HEK293 (cell line): Measurements from ENCODE around the gene ARL3.

ENCODE experiments used
- BCL11A ChIP-seq: fragments of 450-650 bp; formaldehyde crosslinking; IDR thresholded peaks from 2 replicates; pipeline ENCODE4 v1.5.1; 2016; ENCODE audit warnings: low read depth, missing biosample characterization, missing genetic modification characterization
- GLI2 ChIP-seq: fragments of 450-650 bp; formaldehyde crosslinking; IDR thresholded peaks from 2 replicates; pipeline ENCODE4; 2017; ENCODE audit warnings: missing biosample characterization, missing genetic modification characterization, low read depth, borderline replicate concordance
- KLF16 ChIP-seq: fragments of 450-650 bp; formaldehyde crosslinking; IDR thresholded peaks from 2 replicates; pipeline ENCODE4 v1.5.1; 2017; ENCODE audit warnings: missing biosample characterization, missing genetic modification characterization
- KLF7 ChIP-seq: fragments of 450-650 bp; formaldehyde crosslinking; IDR thresholded peaks from 2 replicates; pipeline ENCODE4 v1.5.1; 2016; ENCODE audit warnings: missing biosample characterization, missing genetic modification characterization, borderline replicate concordance
- OSR2 ChIP-seq: fragments of 450-650 bp; formaldehyde crosslinking; IDR thresholded peaks from 2 replicates; pipeline ENCODE4 v1.5.1; 2016; ENCODE audit warnings: missing biosample characterization, missing genetic modification characterization
- TCF7L2 ChIP-seq: IDR thresholded peaks from 2 replicates; pipeline ENCODE4 v1.6.1; 2011; ENCODE audit warnings: low read depth, mild to moderate bottlenecking, inconsistent platforms, low read length, moderate library complexity, borderline replicate concordance
- ZBTB17 ChIP-seq: fragments of 450-650 bp; formaldehyde crosslinking; IDR thresholded peaks from 2 replicates; pipeline ENCODE4 v1.5.1; 2016; ENCODE audit warnings: missing biosample characterization, missing genetic modification characterization
- ZBTB20 ChIP-seq: fragments of 450-650 bp; formaldehyde crosslinking; IDR thresholded peaks from 2 replicates; pipeline ENCODE4 v1.5.1; 2016; ENCODE audit warnings: missing biosample characterization, missing genetic modification characterization
- ZBTB8A ChIP-seq: fragments of 450-650 bp; formaldehyde crosslinking; IDR thresholded peaks from 2 replicates; pipeline ENCODE4 v1.5.1; 2016; ENCODE audit warnings: missing biosample characterization, missing genetic modification characterization
- ZEB2 ChIP-seq: fragments of 450-650 bp; formaldehyde crosslinking; IDR thresholded peaks from 2 replicates; pipeline ENCODE4 v1.5.1; 2016; ENCODE audit warnings: missing biosample characterization, missing genetic modification characterization
- ZFP37 ChIP-seq: fragments of 450-650 bp; formaldehyde crosslinking; IDR thresholded peaks from 2 replicates; pipeline ENCODE4 v1.5.1; 2016; ENCODE audit warnings: missing biosample characterization, missing genetic modification characterization
- ZNF202 ChIP-seq: fragments of 450-650 bp; formaldehyde crosslinking; IDR thresholded peaks from 2 replicates; pipeline ENCODE4 v1.5.1; 2016; ENCODE audit warnings: missing biosample characterization, missing genetic modification characterization, borderline replicate concordance
- ZNF341 ChIP-seq: fragments of 450-650 bp; formaldehyde crosslinking; IDR thresholded peaks from 2 replicates; pipeline ENCODE4; 2016; ENCODE audit warnings: low read depth, missing biosample characterization, missing genetic modification characterization
- ZNF350 ChIP-seq: fragments of 450-650 bp; formaldehyde crosslinking; IDR thresholded peaks from 2 replicates; pipeline ENCODE4 v1.5.0; 2017; ENCODE audit warnings: missing biosample characterization, mild to moderate bottlenecking, missing genetic modification characterization
- ZNF426 ChIP-seq: fragments of 450-650 bp; formaldehyde crosslinking; IDR thresholded peaks from 2 replicates; pipeline ENCODE4 v1.5.1; 2017; ENCODE audit warnings: missing biosample characterization, missing genetic modification characterization, mild to moderate bottlenecking, inconsistent platforms, moderate library complexity
- ZNF561 ChIP-seq: fragments of 450-650 bp; IDR thresholded peaks from 2 replicates; pipeline ENCODE4 v1.5.1; 2018; ENCODE audit warnings: missing biosample characterization, missing genetic modification characterization, borderline replicate concordance
- ZNF596 ChIP-seq: fragments of 450-650 bp; IDR thresholded peaks from 2 replicates; pipeline ENCODE4 v1.5.0; 2018; ENCODE audit warnings: missing biosample characterization, mild to moderate bottlenecking, missing genetic modification characterization, moderate library complexity
- ZNF664 ChIP-seq: fragments of 450-650 bp; formaldehyde crosslinking; IDR thresholded peaks from 2 replicates; pipeline ENCODE4 v1.5.1; 2016; ENCODE audit warnings: missing biosample characterization, missing genetic modification characterization
- ZNF707 ChIP-seq: fragments of 450-650 bp; formaldehyde crosslinking; IDR thresholded peaks from 2 replicates; pipeline ENCODE4 v1.5.1; 2016; ENCODE audit warnings: missing biosample characterization, missing genetic modification characterization
- ZSCAN30 ChIP-seq: fragments of 450-650 bp; IDR thresholded peaks from 2 replicates; pipeline ENCODE4 v1.5.1; 2018; ENCODE audit warnings: missing biosample characterization, mild to moderate bottlenecking, missing genetic modification characterization, moderate library complexity
- ZXDB ChIP-seq: fragments of 450-650 bp; formaldehyde crosslinking; IDR thresholded peaks from 2 replicates; pipeline ENCODE4 v1.5.1; 2016; ENCODE audit warnings: missing biosample characterization, missing genetic modification characterization
- TF ChIP-seq, protein P1 (sequence below): fragments of 450-650 bp; formaldehyde crosslinking; optimal IDR thresholded peaks from 2 replicates; pipeline ENCODE3; 2016; ENCODE audit warnings: missing biosample characterization, mild to moderate bottlenecking, missing genetic modification characterization
- TF ChIP-seq, protein P2 (sequence below): fragments of 450-650 bp; formaldehyde crosslinking; IDR thresholded peaks from 2 replicates; pipeline ENCODE4 v1.5.1; 2016; ENCODE audit warnings: missing biosample characterization, missing genetic modification characterization
- TF ChIP-seq, protein P3 (sequence below): fragments of 450-650 bp; formaldehyde crosslinking; IDR thresholded peaks from 2 replicates; pipeline ENCODE4 v1.5.1; 2016; ENCODE audit warnings: missing biosample characterization, missing genetic modification characterization
- TF ChIP-seq, protein P4 (sequence below): fragments of 450-650 bp; formaldehyde crosslinking; IDR thresholded peaks from 2 replicates; pipeline ENCODE4 v1.5.1; 2017; ENCODE audit warnings: missing biosample characterization, missing genetic modification characterization
- TF ChIP-seq, protein P5 (sequence below): fragments of 450-650 bp; formaldehyde crosslinking; IDR thresholded peaks from 2 replicates; pipeline ENCODE4 v1.5.1; 2016; ENCODE audit warnings: missing biosample characterization, missing genetic modification characterization, low read depth

The ARL3 gene

DNA sequence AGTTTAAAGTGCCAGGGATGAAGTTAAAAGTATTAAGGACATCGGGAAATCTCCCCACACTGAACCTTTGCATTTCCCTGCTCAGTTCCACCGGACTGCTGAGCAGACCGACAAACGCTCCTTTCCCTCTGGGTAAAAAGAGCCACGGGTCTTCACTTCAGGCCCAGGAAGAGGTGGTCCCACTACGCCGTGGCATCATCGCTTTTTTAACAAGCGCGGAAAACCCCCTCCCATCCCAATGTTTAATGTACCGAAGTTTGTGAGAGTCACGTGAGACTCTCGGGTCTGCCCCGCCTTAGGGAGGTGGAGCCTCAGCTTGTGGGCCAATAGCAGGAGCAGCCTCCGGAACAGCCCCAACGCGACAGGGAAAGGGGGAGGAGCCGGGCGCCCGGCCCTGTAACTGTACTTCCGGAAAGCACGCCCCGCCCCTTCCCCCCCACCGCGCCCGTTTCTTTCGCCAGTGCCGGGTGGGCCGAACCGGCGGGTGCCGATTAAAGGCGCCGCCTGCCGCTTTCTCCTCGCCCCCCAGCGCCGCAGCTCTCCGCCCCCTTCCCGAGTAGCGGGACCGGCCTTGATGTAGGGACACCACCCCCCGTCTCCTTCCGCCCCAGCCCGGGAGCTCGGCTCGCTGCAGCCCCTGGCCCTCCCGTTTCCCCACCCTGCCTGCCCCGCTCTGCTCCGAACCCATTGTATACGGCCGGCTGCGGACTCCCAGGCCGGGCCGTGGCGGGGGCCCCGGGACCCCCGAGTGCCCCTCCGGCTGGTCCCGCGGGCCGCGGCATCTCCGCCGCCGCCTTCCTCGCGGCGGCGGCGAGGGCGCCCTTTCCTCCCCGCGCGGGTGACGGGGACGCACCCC, 72.1 kb downstream of the ARL3 start (continued):
- TF ChIP-seq, protein P1, sequence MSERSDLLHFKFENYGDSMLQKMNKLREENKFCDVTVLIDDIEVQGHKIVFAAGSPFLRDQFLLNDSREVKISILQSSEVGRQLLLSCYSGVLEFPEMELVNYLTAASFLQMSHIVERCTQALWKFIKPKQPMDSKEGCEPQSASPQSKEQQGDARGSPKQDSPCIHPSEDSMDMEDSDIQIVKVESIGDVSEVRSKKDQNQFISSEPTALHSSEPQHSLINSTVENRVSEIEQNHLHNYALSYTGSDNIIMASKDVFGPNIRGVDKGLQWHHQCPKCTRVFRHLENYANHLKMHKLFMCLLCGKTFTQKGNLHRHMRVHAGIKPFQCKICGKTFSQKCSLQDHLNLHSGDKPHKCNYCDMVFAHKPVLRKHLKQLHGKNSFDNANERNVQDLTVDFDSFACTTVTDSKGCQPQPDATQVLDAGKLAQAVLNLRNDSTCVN (tag by site-specific recombination) = peak; percentile 51
- peak; percentile 45; the same call in 1 of the 2 replicates for TF ChIP-seq KLF7 (tag by site-specific recombination)
- TF ChIP-seq ZXDB (tag by site-specific recombination) = peak; percentile 78
- TF ChIP-seq ZNF561 (tag by site-specific recombination) = peak; percentile 22; the same call in 1 of the 2 replicates
- TF ChIP-seq KLF16 = peak; percentile 92
- TF ChIP-seq ZFP37 (tag by site-specific recombination) = no peak
- no peak for TF ChIP-seq GLI2
- no peak for TF ChIP-seq ZNF664 (tag by site-specific recombination)
- peak; percentile 44; the same call in 1 of the 2 replicates for TF ChIP-seq ZBTB17 (tag by site-specific recombination)
- peak; percentile 87 for TF ChIP-seq TCF7L2
- TF ChIP-seq ZBTB20 = peak; percentile 95
- TF ChIP-seq, protein P2, sequence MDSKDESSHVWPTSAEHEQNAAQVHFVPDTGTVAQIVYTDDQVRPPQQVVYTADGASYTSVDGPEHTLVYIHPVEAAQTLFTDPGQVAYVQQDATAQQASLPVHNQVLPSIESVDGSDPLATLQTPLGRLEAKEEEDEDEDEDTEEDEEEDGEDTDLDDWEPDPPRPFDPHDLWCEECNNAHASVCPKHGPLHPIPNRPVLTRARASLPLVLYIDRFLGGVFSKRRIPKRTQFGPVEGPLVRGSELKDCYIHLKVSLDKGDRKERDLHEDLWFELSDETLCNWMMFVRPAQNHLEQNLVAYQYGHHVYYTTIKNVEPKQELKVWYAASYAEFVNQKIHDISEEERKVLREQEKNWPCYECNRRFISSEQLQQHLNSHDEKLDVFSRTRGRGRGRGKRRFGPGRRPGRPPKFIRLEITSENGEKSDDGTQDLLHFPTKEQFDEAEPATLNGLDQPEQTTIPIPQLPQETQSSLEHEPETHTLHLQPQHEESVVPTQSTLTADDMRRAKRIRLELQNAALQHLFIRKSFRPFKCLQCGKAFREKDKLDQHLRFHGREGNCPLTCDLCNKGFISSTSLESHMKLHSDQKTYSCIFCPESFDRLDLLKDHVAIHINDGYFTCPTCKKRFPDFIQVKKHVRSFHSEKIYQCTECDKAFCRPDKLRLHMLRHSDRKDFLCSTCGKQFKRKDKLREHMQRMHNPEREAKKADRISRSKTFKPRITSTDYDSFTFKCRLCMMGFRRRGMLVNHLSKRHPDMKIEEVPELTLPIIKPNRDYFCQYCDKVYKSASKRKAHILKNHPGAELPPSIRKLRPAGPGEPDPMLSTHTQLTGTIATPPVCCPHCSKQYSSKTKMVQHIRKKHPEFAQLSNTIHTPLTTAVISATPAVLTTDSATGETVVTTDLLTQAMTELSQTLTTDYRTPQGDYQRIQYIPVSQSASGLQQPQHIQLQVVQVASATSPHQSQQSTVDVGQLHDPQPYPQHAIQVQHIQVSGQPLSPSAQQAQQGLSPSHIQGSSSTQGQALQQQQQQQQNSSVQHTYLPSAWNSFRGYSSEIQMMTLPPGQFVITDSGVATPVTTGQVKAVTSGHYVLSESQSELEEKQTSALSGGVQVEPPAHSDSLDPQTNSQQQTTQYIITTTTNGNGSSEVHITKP = peak; percentile 91
- TF ChIP-seq, protein P3, sequence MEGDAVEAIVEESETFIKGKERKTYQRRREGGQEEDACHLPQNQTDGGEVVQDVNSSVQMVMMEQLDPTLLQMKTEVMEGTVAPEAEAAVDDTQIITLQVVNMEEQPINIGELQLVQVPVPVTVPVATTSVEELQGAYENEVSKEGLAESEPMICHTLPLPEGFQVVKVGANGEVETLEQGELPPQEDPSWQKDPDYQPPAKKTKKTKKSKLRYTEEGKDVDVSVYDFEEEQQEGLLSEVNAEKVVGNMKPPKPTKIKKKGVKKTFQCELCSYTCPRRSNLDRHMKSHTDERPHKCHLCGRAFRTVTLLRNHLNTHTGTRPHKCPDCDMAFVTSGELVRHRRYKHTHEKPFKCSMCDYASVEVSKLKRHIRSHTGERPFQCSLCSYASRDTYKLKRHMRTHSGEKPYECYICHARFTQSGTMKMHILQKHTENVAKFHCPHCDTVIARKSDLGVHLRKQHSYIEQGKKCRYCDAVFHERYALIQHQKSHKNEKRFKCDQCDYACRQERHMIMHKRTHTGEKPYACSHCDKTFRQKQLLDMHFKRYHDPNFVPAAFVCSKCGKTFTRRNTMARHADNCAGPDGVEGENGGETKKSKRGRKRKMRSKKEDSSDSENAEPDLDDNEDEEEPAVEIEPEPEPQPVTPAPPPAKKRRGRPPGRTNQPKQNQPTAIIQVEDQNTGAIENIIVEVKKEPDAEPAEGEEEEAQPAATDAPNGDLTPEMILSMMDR (tag by site-specific recombination) = peak; percentile 21; the same call in 1 of the 2 replicates
- peak; percentile 13; the same call in 1 of the 2 replicates for TF ChIP-seq OSR2 (tag by site-specific recombination)
- TF ChIP-seq BCL11A = 0 out of 2 replicates have a peak, but pooled peaks have one; percentile 37
- no peak for TF ChIP-seq ZNF202 (tag by site-specific recombination)
- TF ChIP-seq ZSCAN30 (tag by site-specific recombination) = peak; percentile 42; the same call in 1 of the 2 replicates
- no peak for TF ChIP-seq ZNF350 (tag by site-specific recombination)
- TF ChIP-seq ZNF596 (tag by site-specific recombination) = 0 out of 2 replicates have a peak, but pooled peaks have one; percentile 12
- TF ChIP-seq ZNF426 (tag by site-specific recombination) = no peak
- TF ChIP-seq ZBTB8A (tag by site-specific recombination) = peak; percentile 92
- TF ChIP-seq, protein P4, sequence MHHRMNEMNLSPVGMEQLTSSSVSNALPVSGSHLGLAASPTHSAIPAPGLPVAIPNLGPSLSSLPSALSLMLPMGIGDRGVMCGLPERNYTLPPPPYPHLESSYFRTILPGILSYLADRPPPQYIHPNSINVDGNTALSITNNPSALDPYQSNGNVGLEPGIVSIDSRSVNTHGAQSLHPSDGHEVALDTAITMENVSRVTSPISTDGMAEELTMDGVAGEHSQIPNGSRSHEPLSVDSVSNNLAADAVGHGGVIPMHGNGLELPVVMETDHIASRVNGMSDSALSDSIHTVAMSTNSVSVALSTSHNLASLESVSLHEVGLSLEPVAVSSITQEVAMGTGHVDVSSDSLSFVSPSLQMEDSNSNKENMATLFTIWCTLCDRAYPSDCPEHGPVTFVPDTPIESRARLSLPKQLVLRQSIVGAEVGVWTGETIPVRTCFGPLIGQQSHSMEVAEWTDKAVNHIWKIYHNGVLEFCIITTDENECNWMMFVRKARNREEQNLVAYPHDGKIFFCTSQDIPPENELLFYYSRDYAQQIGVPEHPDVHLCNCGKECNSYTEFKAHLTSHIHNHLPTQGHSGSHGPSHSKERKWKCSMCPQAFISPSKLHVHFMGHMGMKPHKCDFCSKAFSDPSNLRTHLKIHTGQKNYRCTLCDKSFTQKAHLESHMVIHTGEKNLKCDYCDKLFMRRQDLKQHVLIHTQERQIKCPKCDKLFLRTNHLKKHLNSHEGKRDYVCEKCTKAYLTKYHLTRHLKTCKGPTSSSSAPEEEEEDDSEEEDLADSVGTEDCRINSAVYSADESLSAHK (tag by site-specific recombination) = peak; percentile 11; the same call in 1 of the 2 replicates
- peak; percentile 80 for TF ChIP-seq ZEB2 (tag by site-specific recombination)
- TF ChIP-seq, protein P5, sequence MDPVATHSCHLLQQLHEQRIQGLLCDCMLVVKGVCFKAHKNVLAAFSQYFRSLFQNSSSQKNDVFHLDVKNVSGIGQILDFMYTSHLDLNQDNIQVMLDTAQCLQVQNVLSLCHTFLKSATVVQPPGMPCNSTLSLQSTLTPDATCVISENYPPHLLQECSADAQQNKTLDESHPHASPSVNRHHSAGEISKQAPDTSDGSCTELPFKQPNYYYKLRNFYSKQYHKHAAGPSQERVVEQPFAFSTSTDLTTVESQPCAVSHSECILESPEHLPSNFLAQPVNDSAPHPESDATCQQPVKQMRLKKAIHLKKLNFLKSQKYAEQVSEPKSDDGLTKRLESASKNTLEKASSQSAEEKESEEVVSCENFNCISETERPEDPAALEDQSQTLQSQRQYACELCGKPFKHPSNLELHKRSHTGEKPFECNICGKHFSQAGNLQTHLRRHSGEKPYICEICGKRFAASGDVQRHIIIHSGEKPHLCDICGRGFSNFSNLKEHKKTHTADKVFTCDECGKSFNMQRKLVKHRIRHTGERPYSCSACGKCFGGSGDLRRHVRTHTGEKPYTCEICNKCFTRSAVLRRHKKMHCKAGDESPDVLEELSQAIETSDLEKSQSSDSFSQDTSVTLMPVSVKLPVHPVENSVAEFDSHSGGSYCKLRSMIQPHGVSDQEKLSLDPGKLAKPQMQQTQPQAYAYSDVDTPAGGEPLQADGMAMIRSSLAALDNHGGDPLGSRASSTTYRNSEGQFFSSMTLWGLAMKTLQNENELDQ (tag by site-specific recombination) = no peak
- TF ChIP-seq ZNF707 = no peak
- peak; percentile 86 for TF ChIP-seq ZNF341 (tag by site-specific recombination)
